HepG2 (cell line): ENCODE results near the gene AAMP. TPM values are rescaled to one million over a fixed set of nuclear protein-coding genes. Genes with fewer than 3 reads are reported as not detected.

Experiments
- ARNT2 ChIP-seq: sonication (generic); formaldehyde crosslinking; IDR thresholded peaks from 2 replicates; pipeline ENCODE4 v1.8.0; 2022; ENCODE audit warnings: mild to moderate bottlenecking, low read depth, missing genetic modification reagents, moderate library complexity
- BCLAF1 ChIP-seq: fragments of 450-650 bp; IDR thresholded peaks from 2 replicates; pipeline ENCODE4 v1.6.1; 2017; ENCODE audit warnings: mild to moderate bottlenecking
- CREB1 ChIP-seq, 2 experiments: fragments of 450-650 bp in 1 of 2; IDR thresholded peaks; 2 replicates each; pipeline ENCODE4 v1.6.1; 2016 to 2017; ENCODE audit warnings: control low read depth in 1 of 2, mild to moderate bottlenecking in 1 of 2, missing compliant biosample characterization in 1 of 2, missing genetic modification characterization in 1 of 2
- HOXD1 ChIP-seq: sonication (generic); formaldehyde crosslinking; IDR thresholded peaks from 2 replicates; pipeline ENCODE4 v1.5.0; 2020; ENCODE audit warnings: missing genetic modification reagents
- MAX ChIP-seq: IDR thresholded peaks from 2 replicates; pipeline ENCODE4 v1.6.1; 2012; ENCODE audit warnings: inconsistent platforms
- NFYC ChIP-seq: IDR thresholded peaks from 2 replicates; pipeline ENCODE4 v1.6.1; 2016; ENCODE audit warnings: missing genetic modification reagents, missing compliant biosample characterization
- NR2F6 ChIP-seq, 2 experiments: IDR thresholded peaks; 2 replicates each; pipeline ENCODE4 v1.6.1; 2016; ENCODE audit warnings: antibody characterized with exemption in 1 of 2, mild to moderate bottlenecking in 1 of 2
- SALL2 ChIP-seq: sonication (generic); formaldehyde crosslinking; IDR thresholded peaks from 2 replicates; pipeline ENCODE4 v1.8.1; 2023; ENCODE audit warnings: mild to moderate bottlenecking, missing genetic modification reagents, inconsistent platforms
- TRIM24 ChIP-seq: sonication (generic); formaldehyde crosslinking; IDR thresholded peaks from 2 replicates; pipeline ENCODE4 v1.8.0; 2022; ENCODE audit warnings: mild to moderate bottlenecking, missing genetic modification reagents
- YY1 ChIP-seq: IDR thresholded peaks from 2 replicates; pipeline ENCODE4 v1.6.1; 2011; ENCODE audit warnings: low read length, low read depth, moderate library complexity, mild to moderate bottlenecking; ENCODE audit not compliant: insufficient read depth, insufficient replicate concordance
- ZNF142 ChIP-seq: sonication (generic); formaldehyde crosslinking; IDR thresholded peaks from 2 replicates; pipeline ENCODE4 v1.4.0; 2020; ENCODE audit warnings: missing genetic modification reagents
- ZNF275 ChIP-seq: sonication (generic); formaldehyde crosslinking; IDR thresholded peaks from 2 replicates; pipeline ENCODE4 v1.8.0; 2022; ENCODE audit warnings: missing genetic modification reagents, mild to moderate bottlenecking, inconsistent platforms, borderline replicate concordance
- ZNF451 ChIP-seq: sonication (generic); formaldehyde crosslinking; IDR thresholded peaks from 2 replicates; pipeline ENCODE4 v1.5.0; 2020; ENCODE audit warnings: mild to moderate bottlenecking, missing genetic modification reagents
- ZNF460 ChIP-seq: sonication (generic); formaldehyde crosslinking; IDR thresholded peaks from 2 replicates; pipeline ENCODE4 v1.5.1; 2020; ENCODE audit warnings: missing genetic modification reagents, mild to moderate bottlenecking, borderline replicate concordance
- ZNF484 ChIP-seq: sonication (generic); formaldehyde crosslinking; IDR thresholded peaks from 2 replicates; pipeline ENCODE4 v1.5.1; 2020; ENCODE audit warnings: mild to moderate bottlenecking, low read depth, missing genetic modification reagents, borderline replicate concordance
- ZUFSP ChIP-seq: sonication (generic); formaldehyde crosslinking; IDR thresholded peaks from 2 replicates; pipeline ENCODE4 v1.9.0; 2021; ENCODE audit warnings: missing genetic modification reagents, mild to moderate bottlenecking, borderline replicate concordance
- polyA plus RNA-seq, 8 experiments: library from polyadenylated mRNA; depleted of rRNA in 3 of 8; stranded (reverse) in 7 of 8; unstranded in 1 of 8; fragments of >200 nt; fragmentation: Illumina TruSeq in 4 of 8; extraction: Trizol in 4 of 8; gene quantifications; 2 replicates each; pipeline versions ENCODE4 v1.2.1 to v1.2.3, GENCODE V29; 2011 to 2016; ENCODE audit warnings: low read depth in 4 of 8, missing spikeins in 1 of 8, mixed read lengths in 1 of 8; ENCODE audit not compliant: insufficient read depth in 1 of 8
- total RNA-seq, 5 experiments: library from RNA; depleted of rRNA; stranded (reverse); fragments of >200 nt; fragmentation: Illumina TruSeq; extraction: Trizol; gene quantifications; 2 replicates each; pipeline ENCODE4 v1.2.3, GENCODE V29; 2016; ENCODE audit warnings: low read depth in 1 of 5

Gene AAMP
- total and polyA plus RNA-seq, 2 of the 13 experiments (the other 11 are each of a cell fraction or from before 2014, with no cell fraction given), result 110 to 186 TPM

- TF ChIP-seq ZNF142 (CRISPR knock-in tag) (no peak), CREB1 (IDR thresholded peaks at IDR 0.05) (no peak), CREB1 (CRISPR knock-in tag; IDR thresholded peaks at IDR 0.05) (peak; percentile 22; the same call in 1 of the 2 replicates), ZNF275 (CRISPR knock-in tag) (no peak), MAX (no peak), NR2F6 (IDR thresholded peaks at IDR 0.05) (peak; percentile 76), NR2F6 (CRISPR knock-in tag; IDR thresholded peaks at IDR 0.05) (peak; percentile 61; the same call in 1 of the 2 replicates), ZNF460 (no peak), ZUFSP (CRISPR knock-in tag) (no peak), NFYC (CRISPR knock-in tag) (no peak), YY1 (no peak), SALL2 (CRISPR knock-in tag) (no peak), ZNF484 (CRISPR knock-in tag) (no peak), ARNT2 (CRISPR knock-in tag) (no peak), BCLAF1 (no peak), HOXD1 (no peak), TRIM24 (CRISPR knock-in tag) (no peak), ZNF451 (CRISPR knock-in tag) (no peak)
These were observed 24.7 kb downstream of the AAMP start (continued) for GRCh38 chr2:218245214-218245613.
